GM21737 (cell line): Measurements from ENCODE around the gene KCNT2.
A peak's percentile ranks its signal among the peaks of the same experiment; 100 is the strongest.

Experiments
- ATAC-seq: cut with Tn5 transposase; IDR thresholded peaks from one replicate; pipeline ENCODE4 v1.9.1; 2021; ENCODE audit warnings: mild to moderate bottlenecking, moderate library complexity; ENCODE audit not compliant: unreplicated experiment

The KCNT2 gene

DNA sequence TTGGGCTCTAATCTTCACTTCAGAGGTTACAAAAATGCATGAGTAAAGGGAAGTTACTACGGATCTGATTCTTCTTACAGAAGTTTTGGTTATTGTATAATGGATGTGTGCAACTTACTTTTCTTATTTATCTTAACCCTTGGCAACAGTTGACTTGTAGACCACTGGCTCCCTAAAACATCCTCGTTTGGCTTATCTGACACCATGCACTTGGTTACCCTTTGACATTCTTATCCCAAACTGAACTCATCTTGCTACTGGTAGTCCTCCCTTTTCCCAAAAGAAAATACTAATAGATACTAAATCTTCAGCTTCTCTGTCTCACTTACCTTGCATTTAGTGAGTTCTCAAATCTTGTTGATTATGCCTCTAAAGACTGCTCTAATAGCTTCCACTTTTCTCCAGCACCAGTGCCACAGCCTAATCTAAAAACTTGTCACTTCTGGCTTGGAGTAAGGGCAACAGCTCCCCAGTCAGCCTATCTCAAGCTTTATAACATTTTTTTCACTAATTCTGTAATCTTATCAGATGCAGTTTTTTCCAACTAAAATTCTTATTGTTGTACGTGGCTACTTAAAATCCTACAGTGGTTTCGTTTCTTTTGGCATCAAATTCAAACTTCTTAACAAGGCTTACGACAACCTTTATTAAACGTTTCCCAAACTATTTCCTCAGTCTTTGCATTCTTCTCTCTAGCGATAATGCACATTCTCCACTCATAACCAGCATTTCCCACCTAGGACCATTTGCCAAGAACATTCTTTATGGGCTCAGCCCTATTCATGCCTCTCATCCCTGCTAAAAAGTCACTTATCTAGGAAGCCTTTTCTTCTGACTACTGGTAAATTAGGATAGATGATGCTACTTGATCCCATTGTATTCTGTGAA is 204.2 kb downstream of the KCNT2 start:
- ATAC-seq: no peak

- no peak for ATAC-seq
Measured at GRCh38 chr1:196401891-196402290, 206.3 kb downstream of the KCNT2 start.

- no peak for ATAC-seq
Measured at GRCh38 chr1:196401452-196401833, 206.8 kb downstream of the KCNT2 start.

DNA sequence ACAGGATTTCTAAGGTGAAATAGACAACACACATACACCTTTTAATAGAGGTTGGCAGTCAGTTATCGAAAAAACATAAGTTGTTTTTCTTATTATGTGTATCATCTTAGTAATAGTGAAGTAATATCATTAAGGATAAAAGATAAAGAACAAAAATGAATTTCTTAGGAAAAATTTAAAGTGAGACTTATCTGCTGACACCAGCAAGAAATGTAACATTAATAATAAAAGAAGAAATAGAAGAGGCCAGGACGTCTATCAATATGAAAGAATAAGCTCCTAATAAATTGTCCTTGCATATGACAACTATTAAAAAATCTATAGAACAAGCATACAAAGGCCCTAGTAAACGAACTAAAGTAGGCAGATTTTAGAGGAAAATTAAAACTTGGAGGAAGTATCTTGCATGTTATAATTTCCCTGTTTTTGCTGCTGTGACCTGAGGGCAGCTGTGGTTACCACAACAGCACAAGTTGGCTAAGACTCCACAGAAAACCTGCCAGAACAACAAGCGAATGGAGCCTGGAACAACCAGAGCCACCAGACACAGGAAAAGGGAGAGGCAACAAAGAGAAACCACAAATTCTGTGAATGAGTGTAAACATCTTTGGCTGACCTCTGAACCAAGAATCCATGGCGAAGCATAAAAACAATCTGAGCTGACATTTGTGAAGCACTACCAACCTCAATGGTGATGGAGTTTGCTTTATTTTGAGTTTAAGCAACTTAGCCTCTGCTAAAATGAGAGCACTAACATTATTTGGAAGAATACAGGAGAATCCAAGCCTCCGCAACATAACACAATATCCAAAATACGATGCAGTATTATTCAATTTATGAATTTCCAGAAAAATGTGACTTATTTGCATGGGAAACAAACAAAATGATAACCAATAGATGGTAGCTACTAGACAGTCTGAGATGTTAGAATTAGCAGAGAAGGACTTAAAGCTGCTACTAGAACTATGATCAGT is 207.5 kb downstream of the KCNT2 start:
- ATAC-seq: no peak

DNA sequence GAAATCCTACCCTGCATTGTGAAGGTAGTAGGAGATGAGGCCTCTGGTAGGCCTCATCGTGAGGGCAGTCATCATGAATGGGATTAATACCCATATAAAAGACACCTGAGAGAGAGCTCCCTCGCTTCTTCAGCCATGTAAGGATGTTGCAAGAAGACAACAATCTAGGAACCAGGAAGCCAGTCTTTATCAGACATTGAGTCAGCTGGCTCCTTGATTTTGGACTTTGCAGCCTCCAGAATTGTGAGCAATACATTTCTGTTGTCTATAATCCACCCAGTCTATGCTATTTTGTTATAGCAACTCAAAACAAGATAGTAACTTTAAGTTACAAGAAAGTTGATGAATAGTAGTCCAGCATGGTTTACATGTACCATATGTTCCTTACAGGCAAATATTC is 208.5 kb downstream of the KCNT2 start:
- no peak for ATAC-seq

- no peak for ATAC-seq
Measured at GRCh38 chr1:196393742-196394141, 214.5 kb downstream of the KCNT2 start.

DNA sequence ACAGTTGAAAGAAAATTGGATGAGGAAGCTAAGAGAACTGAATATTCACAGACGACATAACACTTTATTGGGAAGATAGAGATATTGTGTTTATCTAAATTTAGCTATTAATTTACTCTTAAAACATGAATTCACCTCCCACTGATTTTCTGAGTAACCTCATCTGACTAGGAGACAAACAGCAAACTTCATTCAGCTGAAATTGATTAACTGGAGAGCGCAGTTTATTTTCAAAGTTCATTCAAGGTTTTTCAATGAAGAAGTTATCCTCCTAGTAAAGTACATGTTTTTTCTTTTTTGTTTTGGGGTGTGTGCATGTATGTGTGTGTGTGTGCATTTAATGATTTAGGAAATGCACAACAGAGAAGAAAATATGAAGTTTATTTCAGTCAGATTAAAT is 215.0 kb downstream of the KCNT2 start:
- ATAC-seq: no peak

GRCh38 chr1:196387766-196388165 is 220.5 kb downstream of the KCNT2 start:
- no peak for ATAC-seq

DNA sequence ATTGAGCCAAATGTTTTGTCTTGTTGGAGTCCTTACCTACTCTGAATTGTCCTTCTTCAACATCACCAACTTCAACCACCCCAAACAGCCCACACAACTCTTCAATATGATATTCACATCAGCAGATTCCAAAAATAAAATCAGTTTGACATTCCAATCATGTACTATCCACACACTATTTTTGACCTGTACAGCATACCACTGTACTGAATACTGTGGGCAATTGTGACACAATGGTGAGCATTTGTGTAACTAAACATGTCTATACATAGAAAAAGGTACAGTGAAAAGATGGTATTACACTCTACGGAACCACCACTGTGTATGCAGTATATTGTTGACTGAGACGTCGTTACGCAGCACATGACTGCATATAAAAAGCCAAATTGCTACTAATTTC is 223.1 kb downstream of the KCNT2 start:
- no peak for ATAC-seq

- no peak for ATAC-seq
Measured at GRCh38 chr1:196382383-196382782, 225.9 kb downstream of the KCNT2 start.

DNA sequence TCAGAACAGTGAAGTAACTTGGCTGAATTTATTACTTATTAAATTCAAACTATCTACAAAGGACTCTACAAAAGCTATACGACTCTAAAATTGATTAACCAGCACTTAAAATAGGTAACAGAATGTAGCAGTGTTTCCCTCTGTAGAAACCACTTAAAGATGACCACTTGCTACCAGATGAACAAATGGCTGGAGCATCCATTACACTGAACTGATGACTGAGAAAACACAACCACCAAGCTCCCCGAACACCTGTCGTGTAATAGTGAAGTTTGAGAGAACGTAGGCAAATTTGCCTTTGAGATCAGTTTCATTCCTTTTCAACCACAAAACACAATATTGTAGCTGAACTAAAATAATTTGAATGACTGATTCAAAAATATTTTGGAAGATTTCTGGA is 226.7 kb downstream of the KCNT2 start:
- no peak for ATAC-seq

GRCh38 chr1:196380316-196380715 is 227.9 kb downstream of the KCNT2 start:
- ATAC-seq: no peak

DNA sequence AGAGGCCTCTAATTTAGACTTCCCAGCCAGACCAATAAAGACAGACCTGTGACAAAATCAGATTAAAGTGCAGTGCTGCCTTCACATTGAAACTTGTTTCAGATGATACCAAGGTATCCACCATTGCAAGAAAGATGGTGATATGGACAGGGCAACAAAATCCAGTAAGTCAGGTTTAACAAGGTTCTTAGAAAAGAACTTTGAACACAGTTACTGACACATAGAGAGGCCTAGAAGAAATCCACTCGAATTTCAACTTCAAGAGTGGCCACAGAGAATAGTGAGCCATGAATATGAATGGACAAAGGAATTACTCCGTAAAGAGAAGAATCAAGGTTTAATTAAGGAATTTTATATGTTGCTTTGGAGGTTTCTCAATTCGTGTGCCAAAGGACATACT is 230.4 kb downstream of the KCNT2 start:
- ATAC-seq: no peak

DNA sequence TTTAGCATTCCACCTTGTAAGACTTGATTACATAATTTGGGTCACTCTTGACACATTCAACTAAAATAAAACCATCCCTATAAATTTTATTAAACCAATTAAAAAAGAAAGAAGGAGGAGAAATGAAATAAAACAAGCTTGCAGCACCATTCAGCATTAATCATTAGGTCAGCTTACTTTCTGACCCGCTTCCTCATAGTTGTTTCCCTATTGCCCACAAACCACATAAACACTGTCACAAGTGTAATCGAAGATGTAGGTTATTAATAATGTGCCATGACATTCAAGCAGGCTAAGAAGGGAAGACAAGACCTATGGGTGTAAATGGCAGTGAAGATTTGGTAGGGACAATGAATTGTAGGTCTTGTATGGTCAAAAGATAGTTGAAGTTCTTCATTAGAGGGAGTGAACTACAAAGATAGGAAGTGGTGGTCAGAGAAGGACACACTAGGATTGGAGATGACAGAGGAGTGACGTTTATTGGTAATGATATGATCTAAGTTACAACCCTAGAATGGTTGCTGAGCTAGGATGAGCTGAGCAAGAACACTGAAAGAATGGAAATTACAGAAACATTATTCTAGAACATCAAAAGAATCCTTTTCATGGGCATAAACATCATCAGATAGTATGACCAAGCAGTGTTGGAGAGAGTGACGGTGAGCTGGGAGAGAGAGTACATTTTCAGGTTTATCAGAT is 231.5 kb downstream of the KCNT2 start:
- no peak for ATAC-seq

DNA sequence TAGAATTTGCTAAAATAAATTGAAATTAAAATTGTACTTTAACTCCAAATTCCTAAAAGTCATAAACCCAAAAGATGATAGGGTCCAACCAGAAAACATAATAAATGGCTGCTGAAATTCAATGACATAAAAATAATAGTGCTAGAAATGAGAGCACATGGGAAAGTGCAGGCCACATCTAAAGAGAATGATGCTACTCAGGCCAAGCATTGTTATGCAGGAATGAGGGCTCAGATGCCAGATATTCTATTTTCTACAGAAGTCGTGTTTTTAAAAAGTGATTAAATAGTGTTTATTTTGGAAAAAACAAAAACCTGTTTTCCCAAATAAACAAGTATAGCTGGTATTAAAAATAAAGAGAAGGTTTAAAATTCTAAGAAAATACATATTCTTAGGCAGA is 234.4 kb downstream of the KCNT2 start:
- ATAC-seq: no peak

GRCh38 chr1:196372896-196373536 is 235.2 kb downstream of the KCNT2 start:
- peak; percentile 63 for ATAC-seq

- no peak for ATAC-seq
Measured at GRCh38 chr1:196367838-196368237, 240.4 kb downstream of the KCNT2 start.

- no peak for ATAC-seq
Measured at GRCh38 chr1:196366817-196367495, 241.3 kb downstream of the KCNT2 start.

- ATAC-seq: no peak
Measured at GRCh38 chr1:196361112-196361714, 247.0 kb downstream of the KCNT2 start.

GRCh38 chr1:196357913-196358312 is 250.3 kb downstream of the KCNT2 start:
- ATAC-seq: no peak
